ENCODE measurements around the gene YOD1. TPM values are rescaled to one million over a fixed set of nuclear protein-coding genes. Genes with fewer than 3 reads are reported as not detected.
A peak's percentile ranks its signal among the peaks of the same experiment; 100 is the strongest.

Gene YOD1
- 27.8 TPM for total RNA-seq

DNA sequence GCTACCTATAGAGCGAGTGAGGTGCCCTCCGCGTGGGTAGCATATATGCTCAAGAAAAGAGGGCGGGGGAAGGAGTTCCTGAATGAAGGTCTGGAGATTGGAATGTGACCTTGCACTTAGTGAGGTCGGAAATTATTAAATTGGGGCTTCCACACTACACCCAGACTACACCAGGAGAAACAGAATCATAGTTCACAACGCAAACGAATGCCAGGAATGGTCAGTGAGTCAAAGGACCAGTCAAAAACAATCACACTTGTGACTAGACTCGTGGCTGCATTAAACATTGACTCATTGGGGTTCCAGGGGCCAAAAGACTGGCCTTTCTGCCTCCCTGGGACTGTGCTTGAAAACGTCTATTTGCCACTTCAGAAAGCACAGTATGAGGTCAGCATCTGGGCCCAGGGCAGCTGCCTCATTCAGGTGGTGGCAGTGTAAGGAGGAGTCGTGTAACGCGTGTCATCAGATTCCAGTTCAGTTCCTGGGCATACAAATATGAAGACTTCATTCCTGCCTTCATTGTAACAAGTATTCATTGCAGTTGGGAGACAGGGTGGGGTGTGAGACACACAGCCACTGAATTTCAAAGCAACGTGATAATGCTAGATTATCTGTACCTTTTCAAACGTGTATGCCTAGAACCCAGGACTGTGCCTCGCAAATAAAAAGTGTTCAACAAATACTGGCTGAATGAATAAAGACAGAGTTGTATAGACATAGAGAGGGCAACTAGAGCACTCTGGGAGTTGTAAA is at the start of gene YOD1:
TSS of gene YOD1 (minus strand) at position 18 of the 753 bp plus-strand sequence. CDS start 178 bp downstream, outside the sequence.
- no peak for DNase-seq

DNA sequence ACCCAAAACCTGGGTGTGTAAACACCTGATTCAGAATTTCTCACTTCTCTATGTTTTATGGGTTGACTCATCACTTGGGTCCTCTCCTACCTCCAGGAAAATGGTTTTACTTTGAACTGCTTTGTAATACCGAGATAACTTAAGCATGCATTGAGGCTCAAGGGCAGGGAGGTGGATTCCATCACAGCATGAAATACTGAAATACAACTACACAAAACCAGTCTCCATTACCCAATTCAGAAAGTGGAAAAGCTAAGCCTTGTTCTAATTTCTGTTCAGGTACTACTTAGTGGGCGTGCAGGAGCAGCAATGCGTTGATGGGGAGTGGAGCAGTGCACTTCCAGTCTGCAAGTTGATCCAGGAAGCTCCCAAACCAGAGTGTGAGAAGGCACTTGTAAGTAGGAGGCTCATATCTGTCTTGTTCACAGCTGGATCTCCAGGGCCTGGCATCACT is 46.9 kb upstream of the YOD1 start:
- DNase-seq: no peak

- no peak for DNase-seq
These were observed 42.9 kb upstream of the YOD1 start for GRCh38 chr1:207093944-207094343.

GRCh38 chr1:207091200-207091908 is 40.3 kb upstream of the YOD1 start:
- no peak for DNase-seq

DNA sequence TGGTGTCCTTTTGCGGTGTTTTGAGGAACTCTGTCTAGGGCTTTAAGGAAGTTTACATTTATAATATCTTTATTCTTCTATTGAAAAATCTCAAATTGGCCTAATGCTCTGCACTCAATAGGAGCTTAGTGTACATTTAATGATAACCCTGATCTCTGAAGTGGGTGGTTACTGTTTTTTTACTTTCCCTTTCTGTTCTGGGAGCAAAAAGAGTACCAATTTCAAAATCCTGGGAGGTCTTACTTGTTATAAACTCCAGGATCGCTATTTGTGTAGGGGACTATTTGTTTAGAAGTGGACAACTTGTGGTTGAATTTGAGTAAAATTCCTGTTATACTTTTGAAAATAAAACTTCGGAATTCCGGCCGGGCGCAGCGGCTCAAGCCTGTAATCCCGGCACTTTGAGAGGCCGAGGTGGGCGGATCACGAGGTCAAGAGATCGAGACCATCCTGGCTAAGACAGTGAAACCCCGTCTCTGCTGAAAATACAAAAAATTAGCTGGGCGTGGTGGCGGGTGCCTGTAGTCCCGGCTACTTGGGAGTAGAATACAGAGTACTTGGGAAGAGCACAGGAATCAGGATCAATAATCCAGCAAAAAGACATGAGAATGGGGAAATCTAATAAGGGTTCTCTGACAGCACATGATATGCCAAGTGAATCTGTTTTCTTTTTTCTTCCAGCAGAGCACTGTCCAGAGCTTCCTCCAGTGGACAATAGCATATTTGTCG is 38.8 kb upstream of the YOD1 start:
- no peak for DNase-seq

- DNase-seq: no peak
These were observed 38.0 kb upstream of the YOD1 start, which contains the start of gene C4BPB for GRCh38 chr1:207088701-207089626. Gene C4BPB, plus strand, starts transcription at chr1:207088860. Its CDS starts 672 bp downstream, at chr1:207089532.

GRCh38 chr1:207088161-207088560 is 37.2 kb upstream of the YOD1 start:
- DNase-seq: no peak

DNA sequence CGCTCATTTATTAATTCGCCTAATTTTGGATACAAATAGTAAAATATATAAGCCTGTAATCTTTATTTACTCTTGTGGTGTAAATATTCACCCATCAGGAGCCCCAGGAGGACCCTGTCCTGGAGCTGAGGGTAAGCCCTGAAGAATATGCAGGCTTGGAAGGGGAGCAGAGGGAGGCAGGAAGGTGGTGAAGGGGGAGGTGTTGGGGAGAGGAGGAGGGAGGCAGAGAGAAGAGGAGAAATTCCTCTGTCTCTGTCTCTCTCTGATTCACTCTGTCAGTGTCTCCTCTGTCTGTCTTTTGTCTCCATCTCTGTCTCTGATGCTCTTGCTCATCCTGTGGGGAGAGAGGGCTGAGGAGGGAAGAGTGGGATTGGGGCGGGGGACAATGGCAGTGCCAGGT is 34.9 kb upstream of the YOD1 start:
- no peak for DNase-seq

DNA sequence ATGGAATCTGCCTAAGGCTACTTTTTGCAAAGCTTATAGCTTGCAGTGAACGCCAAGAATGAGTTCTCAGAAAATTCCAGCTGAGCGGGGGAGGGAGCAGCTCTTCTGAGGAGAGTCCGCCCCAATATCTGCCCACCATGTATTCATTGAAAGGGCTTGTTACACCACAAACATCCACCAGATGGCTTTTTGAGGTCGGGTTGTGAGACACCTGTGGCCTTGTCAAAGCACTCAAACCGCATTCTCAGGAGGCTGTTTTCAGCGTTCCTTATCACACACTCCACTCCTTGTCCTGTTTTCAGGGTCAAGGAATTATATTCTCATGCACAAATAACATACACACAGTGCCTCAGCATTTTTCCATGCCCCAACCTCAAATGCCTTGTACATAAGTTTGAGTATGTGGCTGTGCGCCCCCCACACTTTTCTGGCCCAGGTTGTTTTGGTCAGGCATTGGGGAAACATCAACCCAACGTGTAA is 33.7 kb upstream of the YOD1 start:
- peak; percentile 62 for DNase-seq

- DNase-seq: no peak
These were observed 33.2 kb upstream of the YOD1 start for GRCh38 chr1:207084232-207084631.

DNA sequence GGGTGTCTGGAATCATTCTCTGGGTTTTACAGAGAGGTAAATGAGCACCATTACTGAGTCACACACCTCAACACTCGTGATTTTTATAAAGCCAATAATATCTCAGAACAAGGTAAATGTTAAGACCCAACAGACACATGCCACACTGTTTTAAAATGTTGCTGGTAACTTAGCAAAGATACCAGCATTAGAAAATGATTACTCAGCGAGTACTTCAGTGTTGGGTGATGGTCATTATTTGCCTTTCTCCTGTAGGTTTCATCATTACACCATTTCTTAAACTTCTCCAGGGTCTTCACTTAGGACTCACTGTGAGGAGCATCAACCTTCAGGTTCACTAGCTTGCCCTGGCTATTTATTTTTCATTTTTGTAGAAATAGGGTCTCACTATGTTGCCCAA is 30.8 kb upstream of the YOD1 start:
- no peak for DNase-seq

GRCh38 chr1:207081088-207081487 is 30.1 kb upstream of the YOD1 start:
- no peak for DNase-seq

DNA sequence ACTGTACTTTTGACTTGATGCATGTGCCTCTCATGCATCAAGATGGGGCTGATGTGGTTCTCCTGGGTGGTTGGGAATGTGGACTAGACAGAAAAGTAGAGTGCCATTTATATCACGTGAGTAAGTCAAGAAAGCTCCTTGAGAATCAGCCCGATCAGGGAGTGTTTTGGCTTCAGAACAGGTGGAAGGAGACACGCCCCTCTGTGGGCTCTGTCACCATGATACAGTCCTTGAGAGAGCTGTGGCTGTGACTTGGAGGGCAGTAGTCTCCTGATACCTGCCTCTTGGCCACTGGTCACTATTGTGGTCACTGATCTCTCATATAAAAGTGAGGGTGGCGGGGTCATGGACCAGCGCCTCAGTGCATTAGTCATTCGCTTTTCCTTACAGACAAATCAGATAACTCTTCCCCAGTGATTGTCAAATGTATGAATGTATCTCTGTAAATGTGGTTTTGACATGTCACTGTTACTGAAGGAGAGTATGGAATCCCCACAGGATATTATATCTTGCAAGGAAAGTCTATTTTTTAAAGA is 28.8 kb upstream of the YOD1 start:
- DNase-seq: no peak

DNA sequence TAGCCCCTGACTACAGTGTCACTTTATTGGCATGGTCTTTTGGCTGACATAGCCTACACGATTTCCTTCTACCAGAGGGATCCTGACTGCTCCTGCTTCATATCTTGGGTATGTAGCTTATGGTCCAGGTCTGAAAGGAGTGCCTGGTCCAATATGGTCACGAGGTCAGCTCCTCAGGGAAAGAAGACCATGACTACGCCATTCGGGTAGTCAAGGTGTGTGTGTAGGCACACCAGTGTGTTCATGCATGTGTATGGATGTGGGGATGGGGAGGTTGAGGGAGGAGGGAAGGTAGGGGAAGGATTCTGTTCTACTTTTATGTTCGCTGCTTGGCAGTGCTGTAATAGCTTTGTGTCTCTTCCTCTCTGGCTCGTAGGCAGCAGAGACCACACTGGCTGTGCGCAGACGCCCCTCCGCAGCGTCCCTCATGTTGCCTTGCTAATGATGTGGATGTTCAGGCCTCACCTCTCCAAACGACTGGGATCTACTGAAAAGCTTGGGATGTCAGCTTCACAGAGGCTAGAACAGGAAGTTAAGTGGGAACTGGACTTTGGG is 27.6 kb upstream of the YOD1 start:
- DNase-seq: no peak

DNA sequence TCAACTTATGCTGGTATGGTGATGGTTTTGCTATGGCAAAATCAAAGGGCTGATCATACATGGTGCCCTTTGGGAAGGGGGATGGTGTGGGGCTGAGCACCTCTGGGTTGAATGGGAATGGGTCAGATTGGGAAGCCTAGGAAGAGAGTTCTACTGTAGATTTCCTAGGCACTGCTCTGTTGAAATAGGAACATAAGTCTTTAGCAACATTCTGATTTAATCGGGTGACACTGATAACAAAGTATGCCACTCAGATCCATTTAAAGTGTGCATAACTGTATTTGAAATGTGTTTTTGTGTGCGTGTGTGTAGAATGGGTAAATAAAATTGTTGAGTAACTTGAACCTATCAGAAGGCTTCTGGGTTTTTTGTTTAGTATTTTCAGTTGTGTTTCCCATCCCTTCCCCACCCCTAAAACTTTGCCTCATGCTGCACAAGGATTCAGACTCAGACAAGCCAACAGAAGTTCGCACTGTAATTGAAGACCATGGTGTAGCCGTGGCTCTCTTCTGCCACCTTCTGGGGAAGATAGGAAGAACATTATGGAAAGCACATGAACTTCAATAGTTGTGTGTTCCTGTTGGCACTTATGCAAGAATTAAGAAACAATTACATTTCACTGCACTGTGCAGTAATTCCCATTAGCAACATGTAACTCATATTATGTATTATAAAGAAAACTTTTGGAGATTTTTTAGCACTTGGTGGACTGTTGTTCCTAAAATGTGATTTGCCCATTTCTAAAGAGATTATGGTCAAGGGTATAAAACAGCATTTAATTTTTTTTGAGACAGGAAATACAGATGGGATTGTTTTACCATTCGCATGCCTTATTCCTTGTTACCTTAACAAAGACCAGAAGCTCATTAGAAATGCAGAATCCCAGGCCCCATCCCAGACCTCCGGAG is 26.7 kb upstream of the YOD1 start:
- peak; percentile 76 for DNase-seq

- DNase-seq: no peak
These were observed 26.0 kb upstream of the YOD1 start for GRCh38 chr1:207077012-207077411.

- DNase-seq: no peak
These were observed 25.4 kb upstream of the YOD1 start for GRCh38 chr1:207076181-207076955.

DNA sequence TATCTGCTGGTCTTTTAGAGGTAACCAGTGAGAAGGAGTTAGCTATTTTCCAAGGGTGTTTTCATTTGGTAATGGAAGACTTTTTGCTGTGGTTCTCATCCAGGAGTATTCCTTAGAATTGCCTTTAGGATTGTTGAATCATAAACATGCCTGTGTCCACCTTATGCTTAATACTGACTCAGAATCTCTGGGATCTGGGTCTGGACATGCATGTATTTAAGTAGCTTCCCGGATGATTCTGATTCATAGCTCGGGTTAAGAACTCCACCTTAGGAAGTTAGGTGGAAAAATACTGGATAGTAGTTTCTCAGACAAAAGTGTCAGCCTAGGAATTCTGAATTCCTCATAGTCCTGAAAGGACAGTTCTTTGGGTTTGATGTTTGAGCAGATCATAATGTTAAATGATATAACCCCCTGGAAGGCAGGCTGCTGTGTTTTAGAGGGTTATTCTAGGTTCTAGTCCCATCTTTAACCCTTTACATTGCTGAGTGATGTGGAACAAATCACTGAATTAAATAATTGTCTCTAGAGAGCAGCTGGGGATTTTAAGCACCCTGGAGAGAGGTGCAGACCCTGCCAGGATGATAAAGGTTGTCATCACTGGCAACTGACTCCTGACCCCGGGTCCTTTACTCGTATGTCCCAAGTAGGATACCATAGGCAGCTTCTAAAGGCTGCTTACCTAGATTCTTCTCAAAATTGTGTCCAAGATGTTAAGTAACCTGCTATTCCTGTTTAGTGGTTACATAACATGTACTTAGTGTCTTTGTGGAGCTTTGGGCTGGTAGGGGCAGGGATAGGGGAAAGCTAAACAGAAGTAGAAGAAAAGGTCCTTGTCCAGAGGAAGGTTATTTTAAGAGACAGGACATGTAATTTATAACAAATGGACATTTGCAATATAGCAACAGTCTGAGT is 23.2 kb upstream of the YOD1 start:
- DNase-seq: no peak

All from skin of body (tissue), 2 donors.